Liver (tissue), 9 donors: ENCODE data around the gene NINJ1. TPM values are rescaled to one million over a fixed set of nuclear protein-coding genes. Genes with fewer than 3 reads are reported as not detected.

Source experiments
- DNase-seq: peaks from one replicate; pipeline ENCODE4 v3.0.0-alpha.2; 2017; ENCODE audit warnings: low spot score
- H3K27ac ChIP-seq, 2 donors: one replicate each; pipeline ENCODE4 v1.7.0; 2013; ENCODE audit warnings: inconsistent platforms in 2 of 2, low read length in 2 of 2, control low read depth in 1 of 2, low read depth in 1 of 2, mild to moderate bottlenecking in 1 of 2
- H3K27me3 ChIP-seq, 4 donors: one replicate each; pipeline versions ENCODE4 v1.6.1 to v1.7.0; 2013; ENCODE audit warnings: low read length in 3 of 4, inconsistent platforms in 1 of 4, mild to moderate bottlenecking in 1 of 4, moderate library complexity in 1 of 4; ENCODE audit not compliant: control insufficient read depth in 4 of 4, insufficient read depth in 4 of 4
- H3K36me3 ChIP-seq, 4 donors: one replicate each; pipeline versions ENCODE4 v1.6.1 to v1.7.0; 2013; ENCODE audit warnings: low read length in 3 of 4, mild to moderate bottlenecking in 3 of 4, low read depth in 1 of 4, moderate library complexity in 1 of 4; ENCODE audit not compliant: control insufficient read depth in 4 of 4, insufficient read depth in 3 of 4
- H3K4me1 ChIP-seq, 4 donors: one replicate each; pipeline versions ENCODE4 v1.6.1 to v1.7.0; 2013; ENCODE audit warnings: low read length in 3 of 4, mild to moderate bottlenecking in 3 of 4, moderate library complexity in 1 of 4; ENCODE audit not compliant: control insufficient read depth in 4 of 4, insufficient read depth in 4 of 4
- H3K4me3 ChIP-seq, 3 donors: one replicate each; pipeline versions ENCODE4 v1.6.1 to v1.7.0; 2013; ENCODE audit warnings: low read length in 3 of 3, control low read depth in 1 of 3, low read depth in 1 of 3, mild to moderate bottlenecking in 1 of 3
- H3K9ac ChIP-seq, 2 donors: one replicate each; pipeline ENCODE4 v1.7.0; 2013; ENCODE audit warnings: low read length in 2 of 2, mild to moderate bottlenecking in 2 of 2, moderate library complexity in 2 of 2, control low read depth in 1 of 2, low read depth in 1 of 2
- H3K9me3 ChIP-seq, 4 donors: one replicate each; pipeline versions ENCODE4 v1.6.1 to v1.7.0; 2013; ENCODE audit warnings: low read length in 3 of 4; ENCODE audit not compliant: control insufficient read depth in 4 of 4
- CTCF ChIP-seq: fragments of 150-350 bp; IDR thresholded peaks from 2 replicates; pipeline ENCODE4 v1.5.1; 2017; ENCODE audit warnings: improper control_type of control experiment, low read depth, low read length; ENCODE audit not compliant: missing input control
- FOXA1 ChIP-seq: IDR thresholded peaks from 2 replicates; pipeline ENCODE4 v1.6.1; 2016; ENCODE audit warnings: antibody characterized with exemption
- FOXA2 ChIP-seq: IDR thresholded peaks from 2 replicates; pipeline ENCODE4 v1.6.1; 2016; ENCODE audit warnings: antibody characterized with exemption
- JUND ChIP-seq, 2 donors: IDR thresholded peaks; 2 replicates each; pipeline ENCODE4 v1.6.1; 2016; ENCODE audit warnings: antibody characterized with exemption in 2 of 2
- MAX ChIP-seq: IDR thresholded peaks from 2 replicates; pipeline ENCODE4 v1.6.1; 2016; ENCODE audit warnings: antibody characterized with exemption
- NR2F2 ChIP-seq: IDR thresholded peaks from 2 replicates; pipeline ENCODE4 v1.6.1; 2016; ENCODE audit warnings: antibody characterized with exemption
- RAD21 ChIP-seq, 2 donors: IDR thresholded peaks; 2 replicates each; pipeline ENCODE4 v1.6.1; 2016; ENCODE audit warnings: antibody characterized with exemption in 2 of 2, mild to moderate bottlenecking in 2 of 2
- RXRA ChIP-seq, 2 donors: IDR thresholded peaks; 2 replicates each; pipeline ENCODE4 v1.6.1; 2017 to 2018; ENCODE audit warnings: antibody characterized with exemption in 2 of 2, mild to moderate bottlenecking in 1 of 2
- TAF1 ChIP-seq: conservative IDR thresholded peaks from 2 replicates; pipeline ENCODE4 v1.6.1; 2016; ENCODE audit warnings: antibody characterized with exemption, mild to moderate bottlenecking
- YY1 ChIP-seq: IDR thresholded peaks from 2 replicates; pipeline ENCODE4 v1.6.1; 2016; ENCODE audit warnings: antibody characterized with exemption, mild to moderate bottlenecking
- WGBS: extraction: QIAGEN DNeasy Blood & Tissue Kit; methylation state at CpG from one replicate; pipeline ENCODE4 v1.1.7; 2013; 5-methylcytosine and 5-hydroxymethylcytosine counted together
- polyA plus RNA-seq, 2 donors: library from polyadenylated mRNA; stranded (reverse) in 1 of 2; unstranded in 1 of 2; fragments of 200-250 nt in 1 of 2; fragments of >200 nt in 1 of 2; fragmentation: Nextera tagmentation in 1 of 2; extraction: Ambion mirVana in 1 of 2; gene quantifications; one replicate each; pipeline versions ENCODE4 v1.2.1 to v1.2.3, GENCODE V29; 2013 to 2015
- total RNA-seq, 2 donors: library from RNA; depleted of rRNA; stranded (reverse); fragments of >200 nt; gene quantifications; one replicate each; pipeline ENCODE4 v1.2.3, GENCODE V29; 2014
- TF ChIP-seq, protein P1 (sequence below): IDR thresholded peaks from 2 replicates; pipeline ENCODE4 v1.6.1; 2016; ENCODE audit warnings: antibody characterized with exemption, mild to moderate bottlenecking
- TF ChIP-seq, protein P2 (sequence below): IDR thresholded peaks from 2 replicates; pipeline ENCODE4 v1.6.1; 2016; ENCODE audit warnings: antibody characterized with exemption
- donor health status: healthy.
- donor health status: healthy.
- donor health status: healthy.
- donor health status: healthy.
- donor health status: healthy.

NINJ1 gene
- total and polyA plus RNA-seq, 4 donors: 31.2 to 72.1 (median 55.2) TPM

DNA sequence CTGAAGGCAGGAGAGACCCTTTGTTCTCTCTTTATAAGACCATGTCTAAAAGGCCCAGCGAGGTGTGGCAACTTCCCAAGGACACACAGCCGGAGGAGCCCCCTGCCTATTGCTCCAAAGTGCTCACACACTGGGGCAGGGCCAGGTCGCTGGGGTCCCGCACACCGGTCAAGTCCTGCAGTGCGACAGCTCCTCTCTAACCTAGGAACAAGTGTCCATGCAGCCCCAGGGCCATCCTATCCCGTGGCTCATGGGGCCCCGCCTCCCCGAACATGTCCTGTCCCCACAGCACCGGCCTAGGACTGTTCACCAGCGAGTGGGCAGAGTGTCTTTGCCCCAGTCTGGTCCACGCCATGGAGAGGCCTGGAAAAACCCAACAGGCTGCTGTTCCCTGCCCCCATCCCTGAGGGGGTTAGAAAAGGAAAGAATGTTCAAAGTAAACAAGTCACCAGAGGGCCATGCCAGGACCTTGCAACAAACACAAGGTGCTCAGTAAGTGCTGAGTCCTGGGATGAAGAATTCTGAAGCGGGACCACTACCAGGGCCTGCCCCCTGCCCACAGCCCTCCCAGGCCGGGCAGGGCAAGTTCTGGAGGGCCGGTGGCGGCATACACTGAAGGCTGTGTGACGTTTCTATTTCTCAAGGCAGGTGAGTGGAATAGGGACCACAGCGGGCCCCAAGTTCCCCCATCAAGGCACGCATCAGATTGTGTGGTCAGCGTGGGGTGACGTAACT is 938 bp downstream of the NINJ1 start:
- no peaks in the 10 kb centered on the region for H3K9me3 ChIP-seq
- peak overlapping the region; percentile 30 to 76 (median 68) for H3K4me3 ChIP-seq
- H3K36me3 ChIP-seq: no peaks in the 10 kb centered on the region
- 11% methylated on average over 21 of the region's 21 CpGs for WGBS
- TF ChIP-seq CTCF (no peak), MAX (no peak), YY1 (no peak), FOXA1 (no peak), FOXA2 (no peak), RAD21 (IDR thresholded peaks at IDR 0.05) (peak in 1 of 2 donors; percentile 14), JUND (IDR thresholded peaks at IDR 0.05) (peak; percentile 53 to 78), TAF1 (no peak), NR2F2 (no peak), RXRA (IDR thresholded peaks at IDR 0.05) (peak in 1 of 2 donors; percentile 62)
- TF ChIP-seq, protein P1, sequence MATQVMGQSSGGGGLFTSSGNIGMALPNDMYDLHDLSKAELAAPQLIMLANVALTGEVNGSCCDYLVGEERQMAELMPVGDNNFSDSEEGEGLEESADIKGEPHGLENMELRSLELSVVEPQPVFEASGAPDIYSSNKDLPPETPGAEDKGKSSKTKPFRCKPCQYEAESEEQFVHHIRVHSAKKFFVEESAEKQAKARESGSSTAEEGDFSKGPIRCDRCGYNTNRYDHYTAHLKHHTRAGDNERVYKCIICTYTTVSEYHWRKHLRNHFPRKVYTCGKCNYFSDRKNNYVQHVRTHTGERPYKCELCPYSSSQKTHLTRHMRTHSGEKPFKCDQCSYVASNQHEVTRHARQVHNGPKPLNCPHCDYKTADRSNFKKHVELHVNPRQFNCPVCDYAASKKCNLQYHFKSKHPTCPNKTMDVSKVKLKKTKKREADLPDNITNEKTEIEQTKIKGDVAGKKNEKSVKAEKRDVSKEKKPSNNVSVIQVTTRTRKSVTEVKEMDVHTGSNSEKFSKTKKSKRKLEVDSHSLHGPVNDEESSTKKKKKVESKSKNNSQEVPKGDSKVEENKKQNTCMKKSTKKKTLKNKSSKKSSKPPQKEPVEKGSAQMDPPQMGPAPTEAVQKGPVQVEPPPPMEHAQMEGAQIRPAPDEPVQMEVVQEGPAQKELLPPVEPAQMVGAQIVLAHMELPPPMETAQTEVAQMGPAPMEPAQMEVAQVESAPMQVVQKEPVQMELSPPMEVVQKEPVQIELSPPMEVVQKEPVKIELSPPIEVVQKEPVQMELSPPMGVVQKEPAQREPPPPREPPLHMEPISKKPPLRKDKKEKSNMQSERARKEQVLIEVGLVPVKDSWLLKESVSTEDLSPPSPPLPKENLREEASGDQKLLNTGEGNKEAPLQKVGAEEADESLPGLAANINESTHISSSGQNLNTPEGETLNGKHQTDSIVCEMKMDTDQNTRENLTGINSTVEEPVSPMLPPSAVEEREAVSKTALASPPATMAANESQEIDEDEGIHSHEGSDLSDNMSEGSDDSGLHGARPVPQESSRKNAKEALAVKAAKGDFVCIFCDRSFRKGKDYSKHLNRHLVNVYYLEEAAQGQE: no peak
- TF ChIP-seq, protein P2, sequence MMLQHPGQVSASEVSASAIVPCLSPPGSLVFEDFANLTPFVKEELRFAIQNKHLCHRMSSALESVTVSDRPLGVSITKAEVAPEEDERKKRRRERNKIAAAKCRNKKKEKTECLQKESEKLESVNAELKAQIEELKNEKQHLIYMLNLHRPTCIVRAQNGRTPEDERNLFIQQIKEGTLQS: no peak
- peak overlapping the region; percentile 24 to 73 for H3K9ac ChIP-seq
- H3K4me1 ChIP-seq: peaks cover 20 to 68% (median 44%) of the 10 kb centered on the region in 4 donors
- no peak for DNase-seq
- H3K27ac ChIP-seq: peak overlapping the region; percentile 89 to 95
- H3K27me3 ChIP-seq: no peaks in the 10 kb centered on the region

DNA sequence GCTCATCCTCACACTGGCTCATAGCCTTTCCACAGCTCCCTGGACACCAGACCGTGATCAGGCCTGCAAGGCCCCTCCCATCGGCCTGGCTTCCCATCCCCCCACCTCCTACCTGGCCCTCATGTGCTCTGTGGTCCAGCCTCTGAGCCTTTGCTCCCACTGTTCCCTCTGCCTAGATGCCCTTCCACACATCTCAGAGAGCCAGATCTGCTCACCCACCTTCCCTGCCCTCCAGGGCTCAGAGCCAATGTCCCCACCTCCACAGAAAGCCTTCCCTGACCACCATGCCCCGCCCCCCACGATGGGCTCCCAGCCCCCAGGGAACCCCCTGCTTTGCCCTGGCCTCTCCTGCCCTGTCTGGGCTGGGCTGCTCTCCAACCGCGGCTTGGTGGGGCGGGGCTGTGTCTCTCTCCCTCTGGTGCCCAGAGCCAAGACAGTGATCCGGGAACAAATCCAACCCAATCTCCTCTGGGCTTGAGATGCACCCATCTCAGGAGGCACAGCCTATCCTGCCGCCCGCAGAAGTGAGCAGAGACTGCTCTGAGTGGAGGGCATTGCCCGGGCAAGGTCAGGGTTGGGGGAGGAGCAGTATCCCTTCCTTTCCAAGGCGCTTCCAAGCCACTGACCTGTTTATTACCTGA is 1.6 kb downstream of the NINJ1 start:
- Histone ChIP-seq H3K36me3 (no peaks in the 10 kb centered on the region), H3K27me3 (no peaks in the 10 kb centered on the region), H3K4me1 (peaks cover 20 to 74% (median 44%) of the 10 kb centered on the region in 4 donors), H3K9me3 (no peaks in the 10 kb centered on the region), H3K4me3 (peak overlapping the region; percentile 7 to 76 (median 68)), H3K9ac (peak overlapping the region in 1 of 2 donors; percentile 73), H3K27ac (peak overlapping the region; percentile 89 to 95)
- TF ChIP-seq NR2F2 (no peak), RXRA (IDR thresholded peaks at IDR 0.05) (peak in 1 of 2 donors; percentile 5)
- no peak for DNase-seq
- 18% methylated on average over 12 of the region's 12 CpGs for WGBS
